ENCODE data around the gene ACBD6.

Gene ACBD6

DNA sequence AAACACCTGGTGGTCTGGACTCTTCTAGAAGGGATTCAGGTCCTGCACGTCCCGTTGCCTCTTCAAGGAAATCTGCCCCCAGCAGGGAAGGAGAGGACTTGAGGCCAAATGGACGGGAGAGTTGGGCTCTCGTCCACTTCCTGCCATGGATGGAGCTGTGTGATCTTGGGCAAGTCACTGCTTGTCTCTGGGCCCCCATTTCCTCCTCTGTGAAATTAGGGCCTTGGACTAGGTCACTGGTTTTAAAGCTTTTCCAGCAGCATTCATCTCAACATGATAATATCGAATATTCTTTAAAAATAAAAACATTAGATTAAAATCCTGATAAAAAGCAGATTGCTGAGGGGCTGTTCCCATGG lies 245.4 kb downstream of the ACBD6 start:
- TF ChIP-seq, protein P1, sequence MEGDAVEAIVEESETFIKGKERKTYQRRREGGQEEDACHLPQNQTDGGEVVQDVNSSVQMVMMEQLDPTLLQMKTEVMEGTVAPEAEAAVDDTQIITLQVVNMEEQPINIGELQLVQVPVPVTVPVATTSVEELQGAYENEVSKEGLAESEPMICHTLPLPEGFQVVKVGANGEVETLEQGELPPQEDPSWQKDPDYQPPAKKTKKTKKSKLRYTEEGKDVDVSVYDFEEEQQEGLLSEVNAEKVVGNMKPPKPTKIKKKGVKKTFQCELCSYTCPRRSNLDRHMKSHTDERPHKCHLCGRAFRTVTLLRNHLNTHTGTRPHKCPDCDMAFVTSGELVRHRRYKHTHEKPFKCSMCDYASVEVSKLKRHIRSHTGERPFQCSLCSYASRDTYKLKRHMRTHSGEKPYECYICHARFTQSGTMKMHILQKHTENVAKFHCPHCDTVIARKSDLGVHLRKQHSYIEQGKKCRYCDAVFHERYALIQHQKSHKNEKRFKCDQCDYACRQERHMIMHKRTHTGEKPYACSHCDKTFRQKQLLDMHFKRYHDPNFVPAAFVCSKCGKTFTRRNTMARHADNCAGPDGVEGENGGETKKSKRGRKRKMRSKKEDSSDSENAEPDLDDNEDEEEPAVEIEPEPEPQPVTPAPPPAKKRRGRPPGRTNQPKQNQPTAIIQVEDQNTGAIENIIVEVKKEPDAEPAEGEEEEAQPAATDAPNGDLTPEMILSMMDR (conservative IDR thresholded peaks at IDR 0.05; ENCODE audit: low read depth, low read length): no peak
- Histone ChIP-seq H3K27ac (no peak overlapping the region), H4K20me1 (ENCODE audit: insufficient read depth) (no peaks in the 10 kb centered on the region), H3K4me2 (no peak overlapping the region), H3K9ac (no peak overlapping the region), H3K4me3 (IDR thresholded peaks at IDR 0.05; ENCODE audit: insufficient read depth, low read depth, low read length) (no peak overlapping the region), H2AFZ (ENCODE audit: low read depth) (no peak overlapping the region), H3K4me1 (ENCODE audit: low read depth, poor library complexity, severe bottlenecking) (peaks cover 7% of the 10 kb centered on the region), H3K27me3 (ENCODE audit: insufficient read depth, low read depth) (no peaks in the 10 kb centered on the region), H3K36me3 (ENCODE audit: insufficient read depth) (no peaks in the 10 kb centered on the region), H3K79me2 (ENCODE audit: insufficient read depth, low read depth) (no peaks in the 10 kb centered on the region)

DNA sequence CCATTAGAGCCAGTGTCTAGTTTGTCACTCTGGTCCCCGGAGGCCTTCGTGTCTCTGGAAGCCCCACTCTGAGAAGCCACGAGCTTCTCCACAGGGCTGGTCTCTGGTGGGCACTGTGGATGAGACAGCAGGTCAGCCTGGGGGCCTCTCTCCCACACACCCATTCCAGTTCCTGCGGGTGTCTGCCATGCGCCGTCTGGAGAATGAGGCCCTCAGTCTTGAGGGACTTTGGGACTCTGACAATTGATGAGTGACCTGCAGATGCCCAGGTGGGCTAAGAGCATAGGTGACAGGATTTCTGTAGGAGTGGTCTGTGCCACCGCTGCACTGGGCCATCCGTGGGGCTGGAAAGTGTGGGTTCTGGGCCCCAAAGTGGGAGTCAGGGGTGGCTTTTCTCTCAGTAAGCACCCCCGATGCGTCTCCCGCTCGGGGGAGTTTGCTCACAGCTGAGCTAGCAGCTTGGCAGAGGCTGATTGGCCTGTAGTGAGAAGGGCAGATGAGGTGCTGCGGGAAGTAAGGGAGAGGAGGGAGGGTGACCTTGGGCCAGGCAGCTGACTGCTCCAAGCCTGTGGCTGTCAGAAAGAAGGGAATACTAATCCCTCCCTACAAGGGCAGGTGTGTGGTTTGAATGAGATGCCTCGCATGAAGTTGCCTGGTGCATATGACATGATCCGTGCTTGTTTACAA lies 245.9 kb downstream of the ACBD6 start:
- no peak overlapping the region for H3K27ac ChIP-seq
- no peak overlapping the region for H3K4me3 ChIP-seq (IDR thresholded peaks at IDR 0.05; ENCODE audit: insufficient read depth, low read depth, low read length)
- no peaks in the 10 kb centered on the region for H3K36me3 ChIP-seq (ENCODE audit: insufficient read depth)
- H3K27me3 ChIP-seq (ENCODE audit: insufficient read depth, low read depth): no peaks in the 10 kb centered on the region
- H2AFZ ChIP-seq (ENCODE audit: low read depth): no peak overlapping the region
- H3K4me2 ChIP-seq: no peak overlapping the region
- no peaks in the 10 kb centered on the region for H3K79me2 ChIP-seq (ENCODE audit: insufficient read depth, low read depth)
- peaks cover 7% of the 10 kb centered on the region for H3K4me1 ChIP-seq (ENCODE audit: low read depth, poor library complexity, severe bottlenecking)
- no peak overlapping the region for H3K9ac ChIP-seq
- H4K20me1 ChIP-seq (ENCODE audit: insufficient read depth): no peaks in the 10 kb centered on the region
- TF ChIP-seq, protein P1 (conservative IDR thresholded peaks at IDR 0.05; ENCODE audit: low read depth, low read length): no peak

DNA sequence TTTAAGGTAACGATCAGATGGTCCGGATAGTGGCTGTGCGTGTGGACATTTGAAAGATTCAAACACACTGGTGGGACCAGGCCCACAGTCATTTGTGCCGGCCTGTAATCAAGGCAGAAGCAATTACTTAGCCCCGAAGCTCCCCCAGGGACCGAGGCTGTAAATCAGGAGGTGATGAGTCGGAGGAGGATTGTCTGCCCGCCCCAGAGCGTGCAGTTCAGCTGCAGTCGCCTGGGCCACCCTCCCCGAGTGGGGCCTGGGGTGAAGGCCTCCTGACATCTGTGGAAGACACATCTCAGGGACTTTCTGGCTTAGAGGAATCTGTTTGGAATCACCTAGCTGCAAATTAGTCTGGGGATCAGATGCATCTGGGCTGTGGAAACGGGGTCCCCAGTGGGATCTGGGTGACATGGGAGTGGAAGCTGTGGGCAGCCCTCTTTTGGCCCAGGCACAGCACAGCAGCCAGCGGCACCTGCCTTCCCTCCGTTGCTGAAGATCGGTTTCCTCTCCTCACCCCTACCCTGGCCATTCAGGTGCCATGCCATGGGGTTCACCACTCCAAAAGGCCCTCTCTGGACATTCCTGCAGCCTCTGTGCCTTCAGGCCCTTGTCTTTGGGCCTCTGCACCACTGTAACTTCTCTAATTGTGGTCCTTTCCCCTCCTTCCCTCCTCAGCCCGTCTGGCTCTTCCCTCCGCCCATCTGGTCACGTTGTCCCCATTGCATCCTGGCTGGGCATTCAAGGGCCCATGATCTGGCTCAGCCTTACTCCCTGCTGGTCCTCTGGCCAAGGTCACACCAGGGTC lies 246.6 kb downstream of the ACBD6 start:
- H3K4me3 ChIP-seq (IDR thresholded peaks at IDR 0.05; ENCODE audit: insufficient read depth, low read depth, low read length): no peak overlapping the region
- no peak overlapping the region for H3K9ac ChIP-seq
- no peak overlapping the region for H3K27ac ChIP-seq
- H3K4me2 ChIP-seq: no peak overlapping the region
- no peak overlapping the region for H2AFZ ChIP-seq (ENCODE audit: low read depth)
- H3K4me1 ChIP-seq (ENCODE audit: low read depth, poor library complexity, severe bottlenecking): peaks cover 7% of the 10 kb centered on the region
- H3K36me3 ChIP-seq (ENCODE audit: insufficient read depth): no peaks in the 10 kb centered on the region
- no peaks in the 10 kb centered on the region for H3K79me2 ChIP-seq (ENCODE audit: insufficient read depth, low read depth)
- no peaks in the 10 kb centered on the region for H4K20me1 ChIP-seq (ENCODE audit: insufficient read depth)
- TF ChIP-seq, protein P1 (conservative IDR thresholded peaks at IDR 0.05; ENCODE audit: low read depth, low read length): no peak
- no peaks in the 10 kb centered on the region for H3K27me3 ChIP-seq (ENCODE audit: insufficient read depth, low read depth)

DNA sequence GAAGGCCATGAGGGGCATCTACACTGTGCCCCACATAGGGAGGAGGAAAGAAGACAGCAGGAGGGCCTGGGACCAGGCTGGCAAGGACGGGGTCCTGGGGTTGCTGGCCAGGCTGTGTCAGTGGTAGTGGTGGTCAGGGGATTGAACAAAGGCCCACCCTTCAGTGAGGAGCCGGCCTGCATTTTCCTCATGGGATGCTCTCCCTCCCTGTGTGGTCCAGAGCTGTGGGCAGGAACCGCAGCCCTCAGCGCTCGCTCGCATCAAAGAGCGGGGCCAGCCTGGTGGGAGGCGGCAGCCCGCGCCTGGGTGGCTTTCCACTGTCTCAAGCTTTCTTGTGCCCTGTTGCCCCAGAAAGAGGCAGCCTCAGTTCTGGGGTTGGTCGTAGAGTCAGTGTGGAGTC lies 247.5 kb downstream of the ACBD6 start:
- Histone ChIP-seq H3K36me3 (ENCODE audit: insufficient read depth) (no peaks in the 10 kb centered on the region), H2AFZ (ENCODE audit: low read depth) (no peak overlapping the region), H4K20me1 (ENCODE audit: insufficient read depth) (no peaks in the 10 kb centered on the region), H3K4me1 (ENCODE audit: low read depth, poor library complexity, severe bottlenecking) (peaks cover 7% of the 10 kb centered on the region), H3K9ac (no peak overlapping the region), H3K27me3 (ENCODE audit: insufficient read depth, low read depth) (no peaks in the 10 kb centered on the region), H3K79me2 (ENCODE audit: insufficient read depth, low read depth) (no peaks in the 10 kb centered on the region), H3K27ac (no peak overlapping the region), H3K4me3 (IDR thresholded peaks at IDR 0.05; ENCODE audit: insufficient read depth, low read depth, low read length) (no peak overlapping the region), H3K4me2 (no peak overlapping the region)
- TF ChIP-seq, protein P1 (conservative IDR thresholded peaks at IDR 0.05; ENCODE audit: low read depth, low read length): no peak
